ENCODE measurements around the gene AMH. TPM values are rescaled to one million over a fixed set of nuclear protein-coding genes. Genes with fewer than 3 reads are reported as not detected.
"Not testable (repeated sequence)": the region's sequence is repeated elsewhere in the genome, so short reads cannot be mapped to it uniquely, and the experiment has no call there.

AMH gene
- total RNA-seq, 1 donor from 2014 or later = 0.26 TPM

DNA sequence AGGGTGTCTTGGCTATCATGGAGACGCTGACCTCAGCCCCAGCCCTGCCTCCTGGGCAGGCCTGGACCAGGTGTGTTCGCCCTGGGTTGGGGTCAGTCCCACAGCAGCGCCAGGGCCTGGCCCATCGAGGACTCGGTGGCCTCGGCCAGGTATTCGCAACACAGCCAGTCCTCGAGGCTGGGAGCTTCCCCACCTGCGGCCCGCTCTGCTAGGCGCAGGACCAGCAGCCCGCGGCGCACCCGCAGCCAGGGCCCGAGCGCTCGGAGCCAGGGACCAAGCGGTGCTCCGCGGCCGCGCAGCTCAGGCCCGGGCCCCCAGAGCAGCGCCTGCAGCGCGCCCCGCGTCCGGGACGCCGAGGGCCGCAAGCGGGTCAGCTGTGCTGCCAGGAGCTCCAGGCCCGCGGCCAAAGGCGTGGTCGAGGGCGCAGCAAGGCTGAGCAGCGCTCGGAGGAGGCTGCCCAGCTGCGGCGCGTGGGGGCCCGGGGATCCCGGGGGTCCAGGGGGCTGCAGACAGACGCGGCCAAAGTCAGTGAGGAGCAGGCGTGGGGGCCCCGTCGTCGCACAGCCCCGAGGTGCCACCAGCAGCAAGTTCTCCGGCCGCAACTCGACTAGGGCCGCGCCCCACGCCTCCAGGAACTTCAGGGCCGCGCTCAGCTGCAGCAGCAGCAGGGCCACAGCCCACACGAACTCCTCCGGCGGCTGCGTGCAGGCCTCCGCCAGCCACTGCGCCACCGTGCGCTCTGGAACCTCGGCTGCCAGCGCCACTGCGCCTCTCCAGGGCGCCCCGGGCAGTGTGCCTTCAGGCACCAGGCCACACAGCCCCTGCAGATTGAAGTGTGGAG lies 26.7 kb downstream of the AMH start:
- Histone ChIP-seq H3K27me3 (ENCODE audit: control insufficient read depth, insufficient read depth, low read length) (no peaks in the 10 kb centered on the region), H3K36me3 (ENCODE audit: control insufficient read depth, insufficient read depth, low read length) (peaks cover 17% of the 10 kb centered on the region), H3K4me3 (ENCODE audit: low read depth, low read length) (no peak overlapping the region)
- no peak for DNase-seq (ENCODE audit: low read depth)
- FAIRE-seq = no peak
- TF ChIP-seq, protein P1, sequence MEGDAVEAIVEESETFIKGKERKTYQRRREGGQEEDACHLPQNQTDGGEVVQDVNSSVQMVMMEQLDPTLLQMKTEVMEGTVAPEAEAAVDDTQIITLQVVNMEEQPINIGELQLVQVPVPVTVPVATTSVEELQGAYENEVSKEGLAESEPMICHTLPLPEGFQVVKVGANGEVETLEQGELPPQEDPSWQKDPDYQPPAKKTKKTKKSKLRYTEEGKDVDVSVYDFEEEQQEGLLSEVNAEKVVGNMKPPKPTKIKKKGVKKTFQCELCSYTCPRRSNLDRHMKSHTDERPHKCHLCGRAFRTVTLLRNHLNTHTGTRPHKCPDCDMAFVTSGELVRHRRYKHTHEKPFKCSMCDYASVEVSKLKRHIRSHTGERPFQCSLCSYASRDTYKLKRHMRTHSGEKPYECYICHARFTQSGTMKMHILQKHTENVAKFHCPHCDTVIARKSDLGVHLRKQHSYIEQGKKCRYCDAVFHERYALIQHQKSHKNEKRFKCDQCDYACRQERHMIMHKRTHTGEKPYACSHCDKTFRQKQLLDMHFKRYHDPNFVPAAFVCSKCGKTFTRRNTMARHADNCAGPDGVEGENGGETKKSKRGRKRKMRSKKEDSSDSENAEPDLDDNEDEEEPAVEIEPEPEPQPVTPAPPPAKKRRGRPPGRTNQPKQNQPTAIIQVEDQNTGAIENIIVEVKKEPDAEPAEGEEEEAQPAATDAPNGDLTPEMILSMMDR (IDR thresholded peaks at IDR 0.05; ENCODE audit: insufficient read depth, low read length, severe bottlenecking) = no peak

DNA sequence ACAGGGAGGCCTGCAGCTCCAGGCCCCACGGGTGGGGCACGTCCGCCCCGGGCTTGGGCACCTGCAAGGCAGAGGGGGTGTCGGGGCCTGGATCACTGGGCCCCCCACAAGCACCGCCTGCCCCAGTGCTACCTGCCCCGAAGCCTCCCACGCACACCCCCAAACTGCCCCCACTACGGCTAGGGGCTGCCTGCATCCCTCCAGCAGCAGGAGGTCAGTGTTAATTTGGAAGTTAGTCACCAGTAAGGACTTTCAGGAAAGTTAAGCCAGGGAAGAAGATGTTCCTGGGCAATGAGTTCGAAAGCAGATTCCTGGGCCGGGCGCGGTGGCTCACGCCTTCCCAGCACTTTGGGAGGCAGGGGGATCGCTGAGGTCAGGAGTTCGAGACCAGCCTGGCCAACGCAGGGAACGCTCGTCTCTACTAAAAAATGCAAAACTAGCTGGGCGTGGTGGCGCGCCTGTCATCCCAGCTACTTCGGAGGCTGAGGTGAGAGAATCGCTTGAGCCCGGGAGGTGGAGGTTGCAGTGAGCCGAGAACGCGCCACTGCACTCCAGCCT lies 27.4 kb downstream of the AMH start:
- H3K27me3 ChIP-seq (ENCODE audit: control insufficient read depth, insufficient read depth, low read length) = no peaks in the 10 kb centered on the region
- TF ChIP-seq, protein P1 (IDR thresholded peaks at IDR 0.05; ENCODE audit: insufficient read depth, low read length, severe bottlenecking) = no peak
- no peak for DNase-seq (ENCODE audit: low read depth)
- no peak for FAIRE-seq
- no peak overlapping the region for H3K4me3 ChIP-seq (ENCODE audit: low read depth, low read length)
- H3K36me3 ChIP-seq (ENCODE audit: control insufficient read depth, insufficient read depth, low read length) = peaks cover 16% of the 10 kb centered on the region

DNA sequence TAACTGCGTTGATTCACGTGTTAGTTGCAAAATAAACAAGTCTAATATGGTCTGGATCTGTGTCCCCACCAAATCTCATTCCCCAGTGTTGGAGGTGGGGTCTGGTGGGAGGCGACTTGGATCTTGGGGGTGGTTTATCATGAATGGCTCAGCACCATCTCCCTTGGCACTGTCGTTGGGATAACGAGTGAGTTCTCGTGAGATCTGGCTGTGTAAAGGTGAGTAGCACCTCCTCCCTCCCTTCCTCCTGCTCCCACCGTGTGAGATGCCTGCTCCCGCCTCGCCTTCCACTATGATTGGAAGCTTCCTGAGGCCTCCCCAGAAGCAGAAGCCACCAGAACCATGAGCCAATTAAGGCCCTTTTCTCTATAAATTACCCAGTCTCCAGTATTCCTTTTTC lies 28.0 kb downstream of the AMH start:
- FAIRE-seq = no peak
- no peaks in the 10 kb centered on the region for H3K27me3 ChIP-seq (ENCODE audit: control insufficient read depth, insufficient read depth, low read length)
- no peak overlapping the region for H3K4me3 ChIP-seq (ENCODE audit: low read depth, low read length)
- peaks cover 12% of the 10 kb centered on the region for H3K36me3 ChIP-seq (ENCODE audit: control insufficient read depth, insufficient read depth, low read length)
- TF ChIP-seq, protein P1 (IDR thresholded peaks at IDR 0.05; ENCODE audit: insufficient read depth, low read length, severe bottlenecking) = no peak
- no peak for DNase-seq (ENCODE audit: low read depth)

DNA sequence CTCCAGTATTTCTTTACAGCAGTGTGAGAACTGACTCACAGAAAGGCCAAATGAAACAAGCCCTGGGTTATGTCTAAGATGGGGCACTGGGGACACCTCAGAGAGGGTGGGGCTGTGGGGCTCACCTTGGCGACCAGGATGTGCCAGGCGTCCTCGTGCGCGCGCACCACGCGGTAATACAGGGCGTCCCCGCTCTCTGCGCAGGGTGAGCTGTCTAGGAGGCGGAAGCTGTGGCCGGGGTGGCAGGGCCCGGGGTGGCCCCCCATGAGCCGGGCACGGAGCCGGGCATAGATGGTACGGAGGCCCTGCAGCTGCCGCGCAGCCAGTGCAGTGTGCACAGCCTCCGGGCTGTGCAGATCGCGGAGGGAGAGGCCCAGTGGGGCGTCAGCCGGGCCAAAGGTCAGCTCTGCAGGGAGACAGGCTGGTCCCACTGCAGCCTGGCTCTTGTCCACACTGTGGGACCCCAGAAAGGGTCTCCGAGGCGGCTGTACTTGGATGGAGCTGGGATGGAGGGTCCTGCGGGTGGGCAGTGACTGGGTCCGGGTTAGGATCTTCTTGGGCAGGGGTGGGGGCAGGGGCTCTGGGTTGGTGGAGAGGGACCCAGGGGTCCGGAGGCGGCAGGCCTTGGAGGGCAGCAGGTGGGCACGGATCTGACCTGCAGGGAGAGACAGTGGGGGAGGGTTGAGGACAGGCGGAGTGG lies 29.5 kb downstream of the AMH start:
- Histone ChIP-seq H3K36me3 (ENCODE audit: control insufficient read depth, insufficient read depth, low read length) (peaks cover 2% of the 10 kb centered on the region), H3K27me3 (ENCODE audit: control insufficient read depth, insufficient read depth, low read length) (peaks cover 4% of the 10 kb centered on the region), H3K4me3 (ENCODE audit: low read depth, low read length) (no peak overlapping the region)
- TF ChIP-seq, protein P1 (IDR thresholded peaks at IDR 0.05; ENCODE audit: insufficient read depth, low read length, severe bottlenecking) = no peak
- FAIRE-seq (no peak), DNase-seq (ENCODE audit: low read depth) (no peak)

DNA sequence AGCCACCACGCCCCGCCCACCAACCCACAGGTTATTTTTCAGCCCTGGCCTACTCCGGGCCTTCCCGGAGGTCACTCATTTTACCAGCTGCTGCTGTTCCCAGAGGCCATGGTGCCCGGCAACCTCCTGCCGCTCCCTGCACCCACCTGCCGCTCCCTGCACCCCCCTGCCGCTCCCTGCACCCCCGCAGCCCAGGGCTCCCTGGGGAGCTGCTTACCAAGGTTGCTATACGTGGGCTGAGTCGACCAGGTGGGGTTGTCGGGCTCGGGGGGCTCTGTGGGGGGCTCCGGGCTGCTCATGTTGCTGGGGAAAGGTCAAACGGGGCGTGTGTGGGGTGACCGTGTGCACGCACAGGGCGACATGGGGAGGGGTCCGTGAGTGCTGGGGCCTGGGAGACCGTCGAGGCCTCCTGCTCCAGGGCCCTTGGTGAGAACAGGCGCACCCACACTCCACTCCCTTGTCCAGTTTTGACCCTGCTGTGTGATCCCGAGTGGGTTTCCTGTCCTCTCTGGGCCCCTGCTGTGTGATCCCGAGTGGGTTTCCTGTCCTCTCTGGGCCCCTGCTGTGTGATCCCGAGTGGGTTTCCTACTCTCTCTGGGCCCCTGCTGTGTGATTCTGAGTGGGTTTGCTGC lies 31.6 kb downstream of the AMH start:
- Histone ChIP-seq H3K4me3 (ENCODE audit: low read depth, low read length) (no peak overlapping the region), H3K36me3 (ENCODE audit: control insufficient read depth, insufficient read depth, low read length) (no peaks in the 10 kb centered on the region), H3K27me3 (ENCODE audit: control insufficient read depth, insufficient read depth, low read length) (peaks cover 4% of the 10 kb centered on the region)
- DNase-seq (ENCODE audit: low read depth) (no peak), FAIRE-seq (no peak)
- TF ChIP-seq, protein P1 (IDR thresholded peaks at IDR 0.05; ENCODE audit: insufficient read depth, low read length, severe bottlenecking) = no peak

DNA sequence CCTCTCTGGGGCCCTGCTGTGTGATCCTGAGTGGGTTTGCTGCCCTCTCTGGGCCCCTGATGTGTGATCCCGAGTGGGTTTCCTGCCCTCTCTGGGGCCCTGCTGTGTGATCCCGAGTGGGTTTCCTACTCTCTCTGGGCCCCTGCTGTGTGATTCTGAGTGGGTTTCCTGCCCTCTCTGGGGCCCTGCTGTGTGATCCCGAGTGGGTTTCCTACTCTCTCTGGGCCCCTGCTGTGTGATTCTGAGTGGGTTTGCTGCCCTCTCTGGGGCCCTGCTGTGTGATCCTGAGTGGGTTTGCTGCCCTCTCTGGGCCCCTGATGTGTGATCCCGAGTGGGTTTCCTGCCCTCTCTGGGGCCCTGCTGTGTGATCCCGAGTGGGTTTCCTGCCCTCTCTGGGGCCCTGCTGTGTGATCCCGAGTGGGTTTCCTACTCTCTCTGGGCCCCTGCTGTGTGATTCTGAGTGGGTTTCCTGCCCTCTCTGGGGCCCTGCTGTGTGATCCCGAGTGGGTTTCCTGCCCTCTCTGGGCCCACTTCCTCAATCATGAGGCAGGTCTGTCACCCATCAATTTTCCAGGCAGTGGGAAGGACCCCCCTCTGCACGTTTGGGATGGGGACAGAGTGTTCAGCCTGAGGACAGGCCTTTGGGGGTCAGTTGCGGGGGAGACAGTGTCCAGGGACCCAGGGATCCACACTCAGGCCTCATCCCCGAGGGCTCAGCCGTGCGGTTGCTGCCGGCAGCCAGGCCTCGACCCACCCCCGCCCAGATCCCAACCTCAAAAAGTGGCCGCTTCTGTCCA lies 32.3 kb downstream of the AMH start:
- H3K36me3 ChIP-seq (ENCODE audit: control insufficient read depth, insufficient read depth, low read length); FAIRE-seq; H3K27me3 ChIP-seq (ENCODE audit: control insufficient read depth, insufficient read depth, low read length); H3K4me3 ChIP-seq (ENCODE audit: low read depth, low read length); DNase-seq (ENCODE audit: low read depth): not testable (repeated sequence)

Measured in bronchial epithelial cell (primary cell).